Peyer's patch (tissue), 4 donors: ENCODE results near the gene PPP2R2C.

Experiments used
- POLR2A ChIP-seq, 2 donors: fragments of 450-650 bp; IDR thresholded peaks; one replicate each; pipeline ENCODE4 v1.5.1; 2017; ENCODE audit warnings: antibody characterized with exemption in 2 of 2, mild to moderate bottlenecking in 2 of 2, moderate library complexity in 2 of 2
- TF ChIP-seq, protein P1 (sequence below), 6 experiments: fragments of 450-650 bp in 4 of 6; fragments of 200-600 bp in 2 of 6; sonication (generic) in 1 of 6; IDR thresholded peaks; one replicate each; pipeline ENCODE4 v1.5.1; 2017 to 2019; ENCODE audit warnings: antibody characterized with exemption in 6 of 6, mild to moderate bottlenecking in 3 of 6, moderate library complexity in 1 of 6

DNA sequence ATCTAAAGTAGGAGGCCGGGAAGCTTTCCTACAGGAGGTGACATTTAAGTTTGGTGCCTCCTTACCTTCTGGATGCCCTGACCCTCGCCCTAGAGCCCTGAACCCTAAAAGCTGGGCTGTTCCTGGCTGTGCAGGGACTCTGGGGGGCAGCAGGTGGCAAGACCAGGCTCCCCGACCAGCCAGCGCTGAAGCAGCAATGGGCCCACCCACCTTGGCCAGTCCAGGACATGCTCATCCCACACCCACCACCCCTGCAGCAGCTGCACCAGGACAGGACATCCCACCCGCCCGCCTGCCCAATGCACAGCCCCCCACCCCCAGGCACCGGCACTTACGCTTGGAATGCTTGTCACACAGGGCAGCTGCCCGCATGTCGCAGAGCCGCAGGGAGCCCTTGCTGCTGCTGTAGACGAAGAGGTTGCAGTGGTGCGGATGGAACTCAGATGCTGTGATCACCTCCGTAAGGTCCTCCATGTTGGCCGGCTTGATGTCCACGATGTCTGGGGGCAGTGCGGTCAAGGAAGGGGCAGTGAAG lies 124.8 kb downstream of the PPP2R2C start:
- TF ChIP-seq, protein P1, sequence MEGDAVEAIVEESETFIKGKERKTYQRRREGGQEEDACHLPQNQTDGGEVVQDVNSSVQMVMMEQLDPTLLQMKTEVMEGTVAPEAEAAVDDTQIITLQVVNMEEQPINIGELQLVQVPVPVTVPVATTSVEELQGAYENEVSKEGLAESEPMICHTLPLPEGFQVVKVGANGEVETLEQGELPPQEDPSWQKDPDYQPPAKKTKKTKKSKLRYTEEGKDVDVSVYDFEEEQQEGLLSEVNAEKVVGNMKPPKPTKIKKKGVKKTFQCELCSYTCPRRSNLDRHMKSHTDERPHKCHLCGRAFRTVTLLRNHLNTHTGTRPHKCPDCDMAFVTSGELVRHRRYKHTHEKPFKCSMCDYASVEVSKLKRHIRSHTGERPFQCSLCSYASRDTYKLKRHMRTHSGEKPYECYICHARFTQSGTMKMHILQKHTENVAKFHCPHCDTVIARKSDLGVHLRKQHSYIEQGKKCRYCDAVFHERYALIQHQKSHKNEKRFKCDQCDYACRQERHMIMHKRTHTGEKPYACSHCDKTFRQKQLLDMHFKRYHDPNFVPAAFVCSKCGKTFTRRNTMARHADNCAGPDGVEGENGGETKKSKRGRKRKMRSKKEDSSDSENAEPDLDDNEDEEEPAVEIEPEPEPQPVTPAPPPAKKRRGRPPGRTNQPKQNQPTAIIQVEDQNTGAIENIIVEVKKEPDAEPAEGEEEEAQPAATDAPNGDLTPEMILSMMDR (IDR thresholded peaks at IDR 0.05), result no peak
- no peak for TF ChIP-seq POLR2A (IDR thresholded peaks at IDR 0.05)
